SH-SY5Y (cell line): ENCODE measurements around the gene GATC.

Source experiments
- GATA2 ChIP-seq: IDR thresholded peaks from 2 replicates; pipeline ENCODE4 v1.6.1; 2011; ENCODE audit warnings: mild to moderate bottlenecking, low read depth, low read length
- GATA3 ChIP-seq: IDR thresholded peaks from 2 replicates; pipeline ENCODE4 v1.6.1; 2011; ENCODE audit warnings: low read depth, mild to moderate bottlenecking, low read length, moderate library complexity

GRCh38 chr12:120406069-120406468, 40.2 kb upstream of the GATC start:
- no peak for TF ChIP-seq GATA2
- no peak for TF ChIP-seq GATA3
